Measurements from ENCODE around the gene TMC4. TPM values are rescaled to one million over a fixed set of nuclear protein-coding genes. Genes with fewer than 3 reads are reported as not detected.
"Not testable (repeated sequence)": the region's sequence is repeated elsewhere in the genome, so short reads cannot be mapped to it uniquely, and the experiment has no call there.

Gene TMC4
- total RNA-seq (1 to 10 TPM in 9 of 10 donors, under 1 TPM in 1; 0.59 to 5.5 (median 2.1) TPM), polyA plus RNA-seq (10 to 100 TPM in 1 of 2 donors, 1 to 10 TPM in 1; 1.6 to 11.6 TPM)
- long read RNA-seq, donor 1, partial matches to known transcripts, result 0 of 3 reads
- long read RNA-seq, donor 1, other reads (novel, unspliced or antisense), result 3 of 3 reads
- long read RNA-seq, donor 2, partial matches to known transcripts, result 0 of 4 reads
- long read RNA-seq, donor 2, other reads (novel, unspliced or antisense), result 4 of 4 reads
- long read RNA-seq, donor 3, partial matches to known transcripts, result 0 of 2 reads
- long read RNA-seq, donor 3, other reads (novel, unspliced or antisense), result 2 of 2 reads

DNA sequence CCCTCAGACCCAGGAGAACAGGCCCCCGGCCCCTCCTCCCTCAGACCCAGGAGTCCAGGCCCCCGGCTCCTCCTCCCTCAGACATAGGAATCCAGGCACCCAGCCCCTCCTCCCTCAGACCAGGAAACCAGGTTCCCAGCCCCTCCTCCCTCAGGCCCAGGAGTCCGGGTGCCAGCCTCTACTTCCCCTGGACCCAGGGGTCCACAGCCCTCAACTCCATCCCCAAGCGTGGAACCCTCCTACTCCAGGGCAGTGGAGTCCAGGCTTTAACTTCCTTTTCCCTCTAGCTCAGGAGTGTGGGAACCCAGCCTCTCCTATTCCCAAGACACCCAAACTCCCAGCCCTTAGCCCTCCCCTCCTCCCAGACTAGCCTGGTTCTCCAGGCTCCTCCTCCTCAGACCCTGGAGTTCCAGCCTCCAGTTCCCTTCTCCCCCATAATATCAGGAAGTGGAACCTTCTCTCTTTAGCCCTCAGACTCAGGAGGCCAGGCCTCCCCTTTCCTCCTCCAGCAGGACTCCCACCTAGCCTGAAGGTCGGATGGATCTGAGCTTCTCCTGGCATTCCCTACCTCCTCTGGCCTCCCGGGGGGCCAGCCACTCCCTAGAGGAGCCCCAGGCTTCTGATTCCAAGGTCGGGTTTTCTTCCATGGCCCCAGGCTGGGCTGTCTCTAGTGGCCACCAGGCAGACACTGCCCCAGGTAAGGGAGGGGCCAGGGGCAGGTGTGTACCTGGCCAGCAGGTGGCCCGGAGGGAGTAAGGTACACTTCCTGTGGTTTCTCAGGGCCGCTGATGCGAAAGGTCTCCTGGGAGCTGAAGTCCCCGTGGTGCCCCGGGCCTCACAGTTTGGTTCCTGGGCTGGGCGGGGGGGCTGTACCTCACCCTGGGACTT lies at the start of gene TMC4:
Gene TMC4, minus strand, starts transcription at position 690 of the 888 bp plus-strand sequence. Its CDS starts 43 bp downstream, at position 647.
- Histone ChIP-seq H3K4me1 (peaks cover 0 to 13% (median 6%) of the 10 kb centered on the region in 9 donors), H3K27me3 (peaks cover 0 to 20% (median 12%) of the 10 kb centered on the region in 7 donors), H3K36me3 (peaks cover 0 to 20% (median 0%) of the 10 kb centered on the region in 9 donors), H3K9me3 (no peaks in the 10 kb centered on the region), H3K4me3 (peak within 1 kb of the TSS in 7 of 10 donors; percentile 15 to 48 (median 38)), H3K27ac (peak within 1 kb of the TSS in 9 of 10 donors; percentile 32 to 75 (median 56))
- WGBS, 2 donors, result 12 to 20% methylated on average over 13 of the region's 13 CpGs
- ATAC-seq (peak in 7 of 8 donors; percentile 38 to 77 (median 66)), DNase-seq (peak in 1 of 2 donors; percentile 54)
- intact Hi-C loops (cut with DNase I), result loop anchor here in 1 of 10 donors (5.0 kb wide), 1 partner anchor 60 kb away; no protein-coding TSS in a partner anchor
- TF ChIP-seq, protein P1, sequence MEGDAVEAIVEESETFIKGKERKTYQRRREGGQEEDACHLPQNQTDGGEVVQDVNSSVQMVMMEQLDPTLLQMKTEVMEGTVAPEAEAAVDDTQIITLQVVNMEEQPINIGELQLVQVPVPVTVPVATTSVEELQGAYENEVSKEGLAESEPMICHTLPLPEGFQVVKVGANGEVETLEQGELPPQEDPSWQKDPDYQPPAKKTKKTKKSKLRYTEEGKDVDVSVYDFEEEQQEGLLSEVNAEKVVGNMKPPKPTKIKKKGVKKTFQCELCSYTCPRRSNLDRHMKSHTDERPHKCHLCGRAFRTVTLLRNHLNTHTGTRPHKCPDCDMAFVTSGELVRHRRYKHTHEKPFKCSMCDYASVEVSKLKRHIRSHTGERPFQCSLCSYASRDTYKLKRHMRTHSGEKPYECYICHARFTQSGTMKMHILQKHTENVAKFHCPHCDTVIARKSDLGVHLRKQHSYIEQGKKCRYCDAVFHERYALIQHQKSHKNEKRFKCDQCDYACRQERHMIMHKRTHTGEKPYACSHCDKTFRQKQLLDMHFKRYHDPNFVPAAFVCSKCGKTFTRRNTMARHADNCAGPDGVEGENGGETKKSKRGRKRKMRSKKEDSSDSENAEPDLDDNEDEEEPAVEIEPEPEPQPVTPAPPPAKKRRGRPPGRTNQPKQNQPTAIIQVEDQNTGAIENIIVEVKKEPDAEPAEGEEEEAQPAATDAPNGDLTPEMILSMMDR (IDR thresholded peaks at IDR 0.05), result no peak

DNA sequence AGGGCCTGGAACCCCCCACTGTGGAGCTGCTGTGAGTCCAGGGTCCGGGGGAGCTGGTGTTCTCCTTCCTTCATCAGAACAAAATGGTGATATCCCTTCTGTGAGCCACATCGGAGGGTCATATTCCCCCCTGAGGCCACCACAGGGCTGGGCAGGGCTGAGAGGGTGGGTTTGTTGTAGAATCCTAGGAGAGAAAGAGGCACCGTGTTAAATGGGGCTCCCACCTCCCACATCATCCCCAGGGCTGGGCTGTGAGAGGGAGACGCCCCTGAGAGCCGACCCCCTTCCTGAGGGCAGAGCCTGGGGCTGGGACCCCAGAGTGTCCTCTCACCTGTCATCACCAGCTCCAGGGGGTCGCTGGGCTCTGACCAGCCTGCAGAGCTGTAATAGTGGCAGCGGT lies 49.0 kb upstream of the TMC4 start:
- H3K27me3 ChIP-seq, result peaks cover 0 to 37% (median 20%) of the 10 kb centered on the region in 7 donors

GRCh38 chr19:54219702-54220101 lies 46.7 kb upstream of the TMC4 start:
- ATAC-seq, H3K27ac ChIP-seq, DNase-seq, H3K4me3 ChIP-seq, H3K9me3 ChIP-seq: not testable (repeated sequence)
- H3K27me3 ChIP-seq, result peaks cover 0 to 27% (median 18%) of the 10 kb centered on the region in 7 donors
- peaks cover 0 to 33% (median 0%) of the 10 kb centered on the region in 9 donors for H3K36me3 ChIP-seq
- WGBS, 2 donors, result 78 to 92% methylated on average over 1 to 5 of the region's 5 CpGs
- H3K4me1 ChIP-seq, result peaks cover 0 to 14% (median 0%) of the 10 kb centered on the region in 9 donors
- intact Hi-C loops (cut with DNase I), result loop anchor here in 1 of 10 donors (2.0 kb wide), 1 partner anchor 21 kb away; no protein-coding TSS in a partner anchor

More for the DNA sequence above, 49.0 kb upstream of the TMC4 start:
- intact Hi-C loops (cut with DNase I), result loop anchor here in 3 of 10 donors (2.0 kb wide), 2 partner anchors 23 to 25 kb away; no protein-coding TSS in a partner anchor
- peak overlapping the region in 2 of 10 donors; percentile 70 to 91 for H3K27ac ChIP-seq
- H3K4me3 ChIP-seq, result peak overlapping the region in 1 of 10 donors; percentile 51
- H3K4me1 ChIP-seq, result peaks cover 0 to 14% (median 0%) of the 10 kb centered on the region in 9 donors
- H3K9me3 ChIP-seq, DNase-seq: not testable (repeated sequence)
- H3K36me3 ChIP-seq, result peaks cover 0 to 22% (median 0%) of the 10 kb centered on the region in 9 donors
- WGBS, 2 donors, result 55 to 75% methylated on average over 3 to 6 of the region's 7 CpGs
- peak in 1 of 8 donors; percentile 3 for ATAC-seq

GRCh38 chr19:54218960-54219661 lies 46.2 kb upstream of the TMC4 start:
- DNase-seq (no peak), ATAC-seq (no peak)
- TF ChIP-seq, protein P1 (IDR thresholded peaks at IDR 0.05), result no peak
- intact Hi-C loops (cut with DNase I), result loop anchor here in 1 of 10 donors (2.0 kb wide), 1 partner anchor 22 kb away; no protein-coding TSS in a partner anchor
- 88 to 92% methylated on average over 26 to 27 of the region's 27 CpGs for WGBS, 2 donors
- Histone ChIP-seq H3K27me3 (peaks cover 0 to 24% (median 18%) of the 10 kb centered on the region in 7 donors), H3K36me3 (peaks cover 0 to 33% (median 0%) of the 10 kb centered on the region in 9 donors), H3K4me1 (peaks cover 0 to 14% (median 0%) of the 10 kb centered on the region in 9 donors), H3K27ac (no peak overlapping the region), H3K4me3 (no peak overlapping the region), H3K9me3 (no peaks in the 10 kb centered on the region)
